ENCODE data around the gene SYT2.

Gene SYT2

GRCh38 chr1:202596638-202597037 is 113.6 kb downstream of the SYT2 start:
- DNase-seq (ENCODE audit: low spot score) = no peak
- no peak for TF ChIP-seq CTCF (IDR thresholded peaks at IDR 0.05; ENCODE audit: borderline replicate concordance, control extremely low read depth, extremely low read depth, insufficient read depth, missing control alignments)
- in situ Hi-C loops (cut with MboI; ENCODE audit: low sequenced_read_pairs, unreplicated experiment) = no loop called here

GRCh38 chr1:202593845-202594244 is 116.4 kb downstream of the SYT2 start:
- DNase-seq (ENCODE audit: low spot score) = no peak
- in situ Hi-C loops (cut with MboI; ENCODE audit: low sequenced_read_pairs, unreplicated experiment) = no loop called here
- TF ChIP-seq CTCF (IDR thresholded peaks at IDR 0.05; ENCODE audit: borderline replicate concordance, control extremely low read depth, extremely low read depth, insufficient read depth, missing control alignments) = no peak

- no peak for DNase-seq (ENCODE audit: low spot score)
- no peak for TF ChIP-seq CTCF (IDR thresholded peaks at IDR 0.05; ENCODE audit: borderline replicate concordance, control extremely low read depth, extremely low read depth, insufficient read depth, missing control alignments)
- in situ Hi-C loops (cut with MboI; ENCODE audit: low sequenced_read_pairs, unreplicated experiment) = no loop called here
Observed at GRCh38 chr1:202592146-202592545, 118.1 kb downstream of the SYT2 start.

- in situ Hi-C loops (cut with MboI; ENCODE audit: low sequenced_read_pairs, unreplicated experiment) = no loop called here
- DNase-seq (ENCODE audit: low spot score) = no peak
- no peak for TF ChIP-seq CTCF (IDR thresholded peaks at IDR 0.05; ENCODE audit: borderline replicate concordance, control extremely low read depth, extremely low read depth, insufficient read depth, missing control alignments)
Observed at GRCh38 chr1:202591515-202591914, 118.7 kb downstream of the SYT2 start.

GRCh38 chr1:202590975-202591411 is 119.3 kb downstream of the SYT2 start:
- no peak for TF ChIP-seq CTCF (IDR thresholded peaks at IDR 0.05; ENCODE audit: borderline replicate concordance, control extremely low read depth, extremely low read depth, insufficient read depth, missing control alignments)
- no peak for DNase-seq (ENCODE audit: low spot score)
- in situ Hi-C loops (cut with MboI; ENCODE audit: low sequenced_read_pairs, unreplicated experiment) = no loop called here

GRCh38 chr1:202590126-202590525 is 120.1 kb downstream of the SYT2 start:
- TF ChIP-seq CTCF (IDR thresholded peaks at IDR 0.05; ENCODE audit: borderline replicate concordance, control extremely low read depth, extremely low read depth, insufficient read depth, missing control alignments) = no peak
- in situ Hi-C loops (cut with MboI; ENCODE audit: low sequenced_read_pairs, unreplicated experiment) = no loop called here
- DNase-seq (ENCODE audit: low spot score) = no peak
